HG03354 (cell line): ENCODE data around the gene DDX47.
"Not testable (repeated sequence)": the region's sequence is repeated elsewhere in the genome, so short reads cannot be mapped to it uniquely, and the experiment has no call there.

Experiments
- ATAC-seq: cut with Tn5 transposase; IDR thresholded peaks from one replicate; pipeline ENCODE4 v1.9.1; 2021; ENCODE audit warnings: mild to moderate bottlenecking; ENCODE audit not compliant: unreplicated experiment, poor library complexity, severe bottlenecking

The DDX47 gene

GRCh38 chr12:12796928-12797793 is 16.0 kb upstream of the DDX47 start:
- ATAC-seq = no peak

DNA sequence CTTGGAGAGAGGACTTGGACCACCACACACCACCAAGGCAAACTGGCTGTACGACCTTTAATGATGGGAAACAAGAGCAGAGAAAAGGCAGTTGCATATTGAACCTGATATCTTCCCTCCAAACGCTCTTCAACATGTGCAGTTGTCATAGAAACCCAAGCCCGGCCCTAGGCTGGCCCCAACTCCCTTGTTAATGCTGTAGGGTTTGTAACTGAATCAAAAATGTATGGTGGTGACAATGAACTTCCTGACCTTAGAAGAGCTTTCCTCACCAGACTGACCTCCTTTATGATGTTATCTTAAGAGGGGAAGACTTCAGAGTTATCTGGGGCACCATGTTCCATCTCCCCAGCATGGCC is 15.4 kb upstream of the DDX47 start:
- ATAC-seq = no peak

DNA sequence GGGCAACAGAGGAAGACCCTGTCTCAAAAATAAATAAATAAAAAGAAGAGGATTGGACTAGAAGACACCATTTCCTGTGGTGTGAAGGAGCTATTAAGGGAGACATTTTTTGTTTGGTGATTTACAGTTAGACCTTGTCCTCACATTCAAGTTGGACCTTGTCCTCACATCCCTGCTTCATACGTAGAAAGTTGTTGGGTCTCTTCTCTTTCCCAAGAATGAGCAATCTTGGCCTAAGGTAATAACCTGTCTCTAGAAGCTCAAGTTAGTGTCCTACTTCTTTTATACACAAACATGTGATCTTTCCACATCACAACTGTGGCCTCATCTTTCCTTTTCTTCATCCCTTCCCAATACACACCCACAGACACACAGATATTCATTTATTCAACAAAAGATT is 14.7 kb upstream of the DDX47 start:
- ATAC-seq = no peak

- ATAC-seq = no peak
These were observed 13.8 kb upstream of the DDX47 start for GRCh38 chr12:12799163-12799920.

DNA sequence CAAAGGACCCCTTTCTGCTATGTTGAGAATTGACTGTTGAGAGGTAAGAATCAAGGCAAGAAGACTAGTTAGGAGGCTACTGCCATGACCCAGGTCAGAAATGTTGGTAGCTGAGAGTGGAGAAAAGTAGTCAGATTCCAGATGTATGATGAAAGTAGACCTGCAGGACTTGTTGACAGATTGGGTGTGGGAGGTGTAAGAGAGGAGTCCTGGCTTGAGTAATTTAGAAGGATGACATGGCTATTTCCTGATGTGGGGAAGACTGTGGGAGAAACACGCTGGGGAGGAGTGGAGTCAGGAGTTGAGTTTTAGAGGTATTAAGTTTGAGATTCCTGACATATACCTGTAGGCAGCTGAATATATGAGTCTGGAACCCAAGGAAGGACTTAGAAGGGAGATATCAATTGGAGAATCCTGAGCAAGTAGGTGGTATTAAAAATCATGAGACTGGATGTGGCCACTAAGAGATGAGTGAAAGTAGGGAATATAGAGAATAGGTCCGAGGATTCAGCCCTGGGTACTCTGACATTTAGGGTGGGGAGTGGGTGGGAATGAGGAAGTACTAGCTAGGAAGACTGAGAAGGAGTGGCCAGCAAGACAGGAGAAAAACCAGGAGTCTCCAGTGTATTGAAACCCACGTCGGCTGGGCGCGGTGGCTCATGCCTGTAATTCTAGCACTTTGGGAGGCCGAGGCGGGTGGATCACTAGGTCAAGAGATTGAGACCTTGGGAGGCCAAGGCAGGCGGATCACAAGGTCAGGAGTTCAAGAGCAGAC is 12.6 kb upstream of the DDX47 start:
- ATAC-seq = no peak

DNA sequence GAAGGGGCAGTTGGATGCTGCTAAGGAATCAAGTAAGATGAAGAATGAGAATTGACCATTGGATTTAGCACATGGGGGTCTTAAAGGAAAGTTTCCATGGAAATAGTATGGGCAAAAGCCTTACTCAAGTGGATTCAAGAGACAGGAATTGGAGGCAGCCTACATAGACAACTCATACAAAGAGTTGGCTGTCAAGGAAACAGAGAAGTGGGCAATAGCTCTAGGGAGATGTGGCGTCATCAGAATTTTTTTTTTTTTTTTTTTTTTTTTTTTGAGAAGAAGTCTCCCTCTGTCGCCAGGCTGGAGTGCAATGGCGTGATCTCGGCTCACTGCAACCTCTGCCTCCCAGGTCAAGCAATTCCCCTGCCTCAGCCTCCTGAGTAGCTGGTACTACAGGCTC is 11.5 kb upstream of the DDX47 start:
- not testable (repeated sequence) for ATAC-seq

- peak; percentile 87 for ATAC-seq
These were observed 10.0 kb upstream of the DDX47 start for GRCh38 chr12:12803186-12803585.

- no peak for ATAC-seq
These were observed 9.1 kb upstream of the DDX47 start for GRCh38 chr12:12804011-12804410.

GRCh38 chr12:12804432-12804886 is 8.7 kb upstream of the DDX47 start:
- ATAC-seq = no peak

DNA sequence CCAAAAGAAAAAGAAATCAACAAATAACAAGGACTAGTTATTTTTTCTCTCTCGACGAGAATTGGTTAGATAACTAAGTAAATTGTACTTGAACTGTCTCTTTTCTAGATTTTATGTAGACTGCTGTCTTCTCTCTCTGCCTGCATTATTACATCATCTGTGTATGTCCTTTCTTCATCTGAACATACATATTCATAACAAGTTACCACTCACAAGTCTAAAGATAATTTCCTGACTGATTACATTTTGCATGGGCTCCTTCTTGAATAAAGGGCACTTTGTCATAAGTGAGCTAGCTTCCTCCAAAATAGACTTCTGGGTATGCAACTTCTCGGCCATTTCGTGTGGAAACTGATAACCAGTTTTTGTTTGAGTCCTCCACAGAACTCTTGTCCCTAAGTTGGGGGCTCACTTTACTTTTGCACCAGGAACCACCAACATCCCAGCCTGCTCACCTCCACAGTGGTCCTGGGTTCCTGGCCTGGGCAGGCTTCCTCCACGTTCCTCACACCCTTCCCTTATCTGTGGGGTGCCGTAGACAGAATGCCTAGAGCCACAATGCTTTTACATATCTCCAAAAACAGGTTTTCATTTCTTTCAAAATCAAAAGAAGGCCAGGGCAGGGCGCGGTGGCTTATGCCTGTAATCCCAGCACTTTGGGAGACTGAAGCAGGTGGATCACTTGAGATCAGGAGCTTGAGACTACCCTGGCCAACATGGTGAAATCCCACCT is 6.2 kb upstream of the DDX47 start:
- ATAC-seq = no peak

DNA sequence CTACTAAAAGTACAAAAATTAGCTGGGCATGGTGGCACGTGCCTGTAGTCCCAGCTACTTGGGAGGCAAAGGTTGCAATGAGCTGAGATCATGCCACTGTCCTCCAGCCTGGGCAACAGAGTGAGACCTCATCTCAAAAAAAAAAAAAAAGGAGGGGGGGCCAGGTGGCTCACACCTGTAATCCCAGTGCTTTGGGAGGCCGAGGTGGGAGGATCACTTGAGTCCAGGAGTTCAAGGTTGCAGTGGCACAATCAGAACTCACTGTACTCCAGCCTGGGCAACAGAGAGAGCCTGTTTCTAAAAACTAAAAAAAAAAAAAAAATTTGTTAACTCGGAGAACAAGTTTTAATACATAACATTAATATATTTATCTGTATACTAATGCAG is 5.6 kb upstream of the DDX47 start:
- not testable (repeated sequence) for ATAC-seq

- peak; percentile 73 for ATAC-seq
These were observed 5.0 kb upstream of the DDX47 start for GRCh38 chr12:12807970-12808702.

- ATAC-seq = no peak
These were observed 2.6 kb upstream of the DDX47 start for GRCh38 chr12:12810553-12811021.

GRCh38 chr12:12811343-12811742 is 1.8 kb upstream of the DDX47 start:
- ATAC-seq = no peak

GRCh38 chr12:12812174-12812573 is 972 bp upstream of the DDX47 start:
- no peak for ATAC-seq

DNA sequence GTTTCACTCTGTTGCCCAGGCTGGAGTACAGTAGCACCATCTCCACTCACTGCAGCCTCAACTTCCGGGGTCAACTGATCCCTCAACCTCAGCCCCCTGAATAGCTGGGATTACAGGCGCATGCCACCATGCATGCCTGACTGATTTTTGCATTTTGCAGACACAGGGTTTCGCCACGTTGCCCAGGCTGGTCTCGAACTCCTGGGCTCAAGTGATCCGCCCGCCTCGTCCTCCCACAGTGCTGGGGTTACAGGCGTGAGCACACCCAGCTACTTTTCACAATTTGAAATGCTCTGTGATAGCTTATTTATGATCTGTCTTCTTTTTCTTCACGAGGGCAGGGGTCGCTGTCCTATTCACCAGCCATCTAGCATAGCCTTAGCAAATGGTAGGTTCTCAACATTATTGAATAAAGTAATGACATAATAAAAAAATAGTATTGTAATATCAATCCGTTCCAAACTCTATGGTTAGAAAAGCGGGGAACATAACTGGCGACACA is 477 bp upstream of the DDX47 start:
- ATAC-seq = no peak

DNA sequence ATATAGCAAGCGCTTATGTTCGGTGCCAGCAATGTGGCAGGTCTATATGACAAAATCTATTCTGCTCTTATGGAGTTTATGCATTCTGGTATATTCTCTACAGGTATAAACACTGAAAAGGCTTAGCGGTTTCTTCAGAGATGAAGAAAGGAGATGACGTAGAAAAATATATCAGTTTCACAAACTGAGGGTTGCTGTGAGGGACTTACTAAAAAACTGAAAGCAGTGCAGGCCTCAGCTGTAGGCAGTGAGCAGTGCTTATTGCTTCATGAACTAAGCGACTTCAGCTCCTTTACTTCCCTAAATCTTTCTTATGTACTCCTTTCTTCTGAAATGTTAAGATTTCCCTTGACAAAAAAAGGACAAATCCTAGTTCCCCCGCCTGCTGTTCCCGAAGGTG is 4.5 kb downstream of the DDX47 start:
- no peak for ATAC-seq

DNA sequence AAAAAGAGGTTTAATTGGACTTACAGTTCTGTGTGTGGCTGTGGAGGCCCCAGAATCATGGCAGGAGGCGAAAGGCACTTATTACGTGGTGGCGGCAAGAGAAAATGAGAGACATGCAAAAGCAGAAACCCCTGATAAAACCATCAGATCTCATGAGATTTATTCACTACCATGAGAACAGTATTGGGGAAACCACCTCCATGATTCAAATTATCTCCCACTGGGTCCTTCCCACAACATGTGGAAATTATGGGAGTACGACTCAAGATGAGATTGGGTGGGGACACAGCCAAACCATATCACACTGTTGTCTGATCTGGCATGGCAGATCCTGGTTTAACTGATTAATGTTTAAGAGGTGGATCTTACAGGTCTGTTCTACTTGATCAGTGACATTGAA is 5.6 kb downstream of the DDX47 start:
- ATAC-seq = no peak

- ATAC-seq = no peak
These were observed 6.1 kb downstream of the DDX47 start for GRCh38 chr12:12819221-12819620.
